HG03565 (cell line): ENCODE measurements around the gene RXFP3.
A peak's percentile ranks its signal among the peaks of the same experiment; 100 is the strongest.
"Not testable (repeated sequence)": the region's sequence is repeated elsewhere in the genome, so short reads cannot be mapped to it uniquely, and the experiment has no call there.

Experiments
- ATAC-seq: cut with Tn5 transposase; IDR thresholded peaks from one replicate; pipeline ENCODE4 v1.9.1; 2021; ENCODE audit warnings: mild to moderate bottlenecking, moderate library complexity; ENCODE audit not compliant: unreplicated experiment

The RXFP3 gene

GRCh38 chr5:33933723-33934169, 2.4 kb upstream of the RXFP3 start:
- ATAC-seq: peak; percentile 79

- peak; percentile 8 for ATAC-seq
These were observed 2.0 kb upstream of the RXFP3 start for GRCh38 chr5:33934176-33934575.

GRCh38 chr5:33936004-33936380, 194 bp upstream of the RXFP3 start:
- no peak for ATAC-seq

- ATAC-seq: no peak
These were observed 976 bp downstream of the RXFP3 start for GRCh38 chr5:33937017-33937706.

- no peak for ATAC-seq
These were observed 1.7 kb downstream of the RXFP3 start for GRCh38 chr5:33937707-33938506.

- ATAC-seq: no peak
These were observed 2.3 kb downstream of the RXFP3 start for GRCh38 chr5:33938507-33938796.

- no peak for ATAC-seq
These were observed 2.7 kb downstream of the RXFP3 start for GRCh38 chr5:33938881-33939280.

- no peak for ATAC-seq
These were observed 3.5 kb downstream of the RXFP3 start for GRCh38 chr5:33939556-33940262.

GRCh38 chr5:33941090-33941489, 4.9 kb downstream of the RXFP3 start:
- ATAC-seq: no peak

- ATAC-seq: no peak
These were observed 8.5 kb downstream of the RXFP3 start for GRCh38 chr5:33944543-33945132.

GRCh38 chr5:33952175-33952574, 16.0 kb downstream of the RXFP3 start:
- ATAC-seq: not testable (repeated sequence)

GRCh38 chr5:33957577-33958150, 21.5 kb downstream of the RXFP3 start:
- ATAC-seq: no peak

- no peak for ATAC-seq
These were observed 22.0 kb downstream of the RXFP3 start for GRCh38 chr5:33958176-33958575.

GRCh38 chr5:33964132-33964700, 28.0 kb downstream of the RXFP3 start:
- no peak for ATAC-seq

- no peak for ATAC-seq
These were observed 30.6 kb downstream of the RXFP3 start for GRCh38 chr5:33966805-33967204.

GRCh38 chr5:33968211-33969005, 32.2 kb downstream of the RXFP3 start:
- ATAC-seq: no peak

GRCh38 chr5:33969572-33970452, 33.6 kb downstream of the RXFP3 start:
- ATAC-seq: peak; percentile 67

- no peak for ATAC-seq
These were observed 37.1 kb downstream of the RXFP3 start for GRCh38 chr5:33973271-33973670.

GRCh38 chr5:33975852-33976251, 39.7 kb downstream of the RXFP3 start:
- no peak for ATAC-seq
